Measurements from ENCODE around the gene THSD1. TPM values are rescaled to one million over a fixed set of nuclear protein-coding genes. Genes with fewer than 3 reads are reported as not detected.

Gene THSD1
- total RNA-seq, 1 experiment from 2014 or later: 0.11 TPM

GRCh38 chr13:52432456-52432855 is 26.5 kb upstream of the THSD1 start:
- Histone ChIP-seq H3K9me3 (0 out of 2 replicates have a peak, but pooled peaks cover 4% of the 10 kb centered on the region), H3K4me1 (peaks cover 18% of the 10 kb centered on the region), H3K27me3 (replicated peaks; ENCODE audit: control insufficient read depth, insufficient read depth, low read length) (no peaks in the 10 kb centered on the region), H3K4me3 (ENCODE audit: low read depth, low read length) (no peak overlapping the region), H3K36me3 (ENCODE audit: control insufficient read depth, insufficient read depth, low read length) (no peaks in the 10 kb centered on the region)
- ChIA-PET POLR2A (no interaction called here), CTCF (no interaction called here)
- intact Hi-C loops (cut with micrococcal nuclease; ENCODE audit: unreplicated experiment): no loop called here
- no TSS peak for BruUV-seq (replicated peaks)
- no peak for TF ChIP-seq CTCF (IDR thresholded peaks at IDR 0.05; ENCODE audit: insufficient read depth in 1 of 2, low read depth in 1 of 2, low read length in 1 of 2, severe bottlenecking in 1 of 2, unreplicated experiment in 1 of 2)
- Mint-ChIP-seq H3K9me3 (ENCODE audit: unreplicated experiment) (no peaks in the 10 kb centered on the region), H3K36me3 (ENCODE audit: insufficient read depth, unreplicated experiment) (peaks cover 25% of the 10 kb centered on the region), H3K27me3 (ENCODE audit: insufficient read depth, unreplicated experiment) (no peaks in the 10 kb centered on the region), H3K27ac (ENCODE audit: unreplicated experiment) (no peak overlapping the region), H3K4me1 (ENCODE audit: low read depth, unreplicated experiment) (peaks cover 19% of the 10 kb centered on the region), H3K4me3 (ENCODE audit: unreplicated experiment) (no peak overlapping the region)
- DNase-seq: no peak

- no TSS peak for BruUV-seq (replicated peaks)
- Histone ChIP-seq H3K4me3 (ENCODE audit: low read depth, low read length) (no peak overlapping the region), H3K4me1 (peaks cover 18% of the 10 kb centered on the region), H3K27me3 (replicated peaks; ENCODE audit: control insufficient read depth, insufficient read depth, low read length) (no peaks in the 10 kb centered on the region), H3K9me3 (0 out of 2 replicates have a peak, but pooled peaks cover 4% of the 10 kb centered on the region), H3K36me3 (ENCODE audit: control insufficient read depth, insufficient read depth, low read length) (no peaks in the 10 kb centered on the region)
- no peaks in the 10 kb centered on the region for H3K9me3 Mint-ChIP-seq (ENCODE audit: unreplicated experiment)
- H3K4me3 Mint-ChIP-seq (ENCODE audit: unreplicated experiment): no peak overlapping the region
- DNase-seq: peak in 1 of 2 experiments; percentile 55
- H3K27me3 Mint-ChIP-seq (ENCODE audit: insufficient read depth, unreplicated experiment): no peaks in the 10 kb centered on the region
- CTCF ChIA-PET: interaction anchor here (1.7 kb wide), 1 partner anchor 22 kb away, joined by 16 read pairs; the partner anchor contains the start of gene VPS36
- intact Hi-C loops (cut with micrococcal nuclease; ENCODE audit: unreplicated experiment): loop anchor here (1.0 kb wide), 1 partner anchor 22 kb away; the partner anchor contains the start of gene VPS36
- POLR2A ChIA-PET: interaction anchor here (0.6 to 1.2 kb wide), 2 partner anchors 17 to 22 kb away, joined by 3 to 12 read pairs; partner anchors contain the start of gene VPS36
- H3K27ac Mint-ChIP-seq (ENCODE audit: unreplicated experiment): peak overlapping the region; percentile 42
- peaks cover 22% of the 10 kb centered on the region for H3K36me3 Mint-ChIP-seq (ENCODE audit: insufficient read depth, unreplicated experiment)
- peaks cover 19% of the 10 kb centered on the region for H3K4me1 Mint-ChIP-seq (ENCODE audit: low read depth, unreplicated experiment)
- no peak for TF ChIP-seq CTCF (IDR thresholded peaks at IDR 0.05; ENCODE audit: insufficient read depth in 1 of 2, low read depth in 1 of 2, low read length in 1 of 2, severe bottlenecking in 1 of 2, unreplicated experiment in 1 of 2)
These were observed 22.3 kb upstream of the THSD1 start for GRCh38 chr13:52428295-52428694.

- Histone ChIP-seq H3K27me3 (replicated peaks; ENCODE audit: control insufficient read depth, insufficient read depth, low read length) (no peaks in the 10 kb centered on the region), H3K9me3 (no peaks in the 10 kb centered on the region), H3K4me1 (no peaks in the 10 kb centered on the region), H3K36me3 (ENCODE audit: control insufficient read depth, insufficient read depth, low read length) (no peaks in the 10 kb centered on the region; the same call in 1 of the 2 replicates), H3K4me3 (ENCODE audit: low read depth, low read length) (no peak overlapping the region)
- no peak for DNase-seq
- TF ChIP-seq CTCF (IDR thresholded peaks at IDR 0.05; ENCODE audit: insufficient read depth in 1 of 2, low read depth in 1 of 2, low read length in 1 of 2, severe bottlenecking in 1 of 2, unreplicated experiment in 1 of 2): no peak
- no peak overlapping the region for H3K27ac Mint-ChIP-seq (ENCODE audit: unreplicated experiment)
- H3K9me3 Mint-ChIP-seq (ENCODE audit: unreplicated experiment): no peaks in the 10 kb centered on the region
- POLR2A ChIA-PET: no interaction called here
- CTCF ChIA-PET: no interaction called here
- BruUV-seq (replicated peaks): no TSS peak
- no peaks in the 10 kb centered on the region for H3K4me1 Mint-ChIP-seq (ENCODE audit: low read depth, unreplicated experiment)
- no peak overlapping the region for H3K4me3 Mint-ChIP-seq (ENCODE audit: unreplicated experiment)
- intact Hi-C loops (cut with micrococcal nuclease; ENCODE audit: unreplicated experiment): no loop called here
- H3K36me3 Mint-ChIP-seq (ENCODE audit: insufficient read depth, unreplicated experiment): peaks cover 38% of the 10 kb centered on the region
- H3K27me3 Mint-ChIP-seq (ENCODE audit: insufficient read depth, unreplicated experiment): no peaks in the 10 kb centered on the region
These were observed 15.2 kb upstream of the THSD1 start for GRCh38 chr13:52421216-52421615.
